Hepatocyte (in vitro differentiated cells): ENCODE measurements around the gene ILF3.

Source experiments
- CTCF ChIP-seq: fragments of 200-600 bp; sonication (generic); IDR thresholded peaks from 2 replicates; pipeline ENCODE4 v1.5.1; 2016; ENCODE audit warnings: antibody characterized with exemption, mild to moderate bottlenecking; ENCODE audit not compliant: poor library complexity
- EZH2 ChIP-seq: fragments of 200-600 bp; sonication (generic); IDR thresholded peaks from 2 replicates; pipeline ENCODE4 v1.6.1; 2016; ENCODE audit warnings: antibody characterized with exemption, mild to moderate bottlenecking, borderline replicate concordance

GRCh38 chr19:10604460-10604980, 49.6 kb upstream of the ILF3 start:
- no peak for TF ChIP-seq CTCF
- no peak for TF ChIP-seq EZH2
